ENCODE data around the gene SLCO3A1. TPM values are rescaled to one million over a fixed set of nuclear protein-coding genes. Genes with fewer than 3 reads are reported as not detected.
A peak's percentile ranks its signal among the peaks of the same experiment; 100 is the strongest.

SLCO3A1 gene
- total RNA-seq, 2 experiments from 2014 or later: 4.2 to 4.8 TPM

DNA sequence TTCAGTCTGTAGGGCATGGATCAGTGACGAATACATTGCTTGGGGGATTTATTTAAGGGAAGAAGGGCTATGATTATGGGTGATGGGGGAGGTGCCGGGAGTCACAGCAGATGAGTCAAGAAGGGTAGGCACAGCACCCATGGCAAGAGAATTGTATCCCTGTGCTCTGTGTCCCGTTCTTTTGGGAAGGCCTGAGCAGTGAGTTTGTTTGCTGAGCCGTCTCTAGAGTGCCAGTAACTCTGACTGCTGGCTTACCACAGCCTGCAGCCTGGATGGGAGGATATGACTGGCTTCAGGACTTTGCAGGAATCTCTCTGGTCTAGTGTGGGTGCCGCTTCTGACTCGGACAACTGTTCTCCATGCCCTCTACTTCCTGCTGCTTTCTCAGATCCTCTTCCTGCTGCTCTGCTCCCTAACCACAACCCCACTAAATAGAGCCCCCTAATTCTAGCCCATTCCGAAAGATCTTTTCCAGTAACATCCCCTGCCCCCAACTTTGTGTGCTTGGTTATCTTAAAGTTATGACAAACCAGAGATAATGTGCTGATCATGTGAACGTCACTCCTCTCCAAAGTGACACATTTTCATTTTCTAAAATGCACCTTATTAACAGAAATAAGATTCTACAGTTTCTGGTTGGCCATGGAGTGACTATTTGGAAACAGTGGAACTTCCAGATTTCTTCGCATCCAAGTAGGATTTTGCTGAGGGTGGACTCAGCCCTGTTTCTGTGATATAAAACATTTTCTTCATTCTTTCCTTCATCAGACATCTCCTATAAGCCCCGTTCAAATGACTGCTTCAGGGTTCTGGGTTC is 239.0 kb downstream of the SLCO3A1 start:
- ChIA-PET POLR2A (no interaction called here), CTCF (interaction anchor here (1.1 to 4.2 kb wide), 2 partner anchors 10 to 14 kb away, joined by 6 to 19 read pairs; no protein-coding TSS in a partner anchor)
- Mint-ChIP-seq H3K4me1 (ENCODE audit: low read depth) (peaks cover 22% of the 10 kb centered on the region), H3K27me3 (no peaks in the 10 kb centered on the region), H3K9me3 (no peaks in the 10 kb centered on the region), H3K36me3 (ENCODE audit: low read depth) (no peaks in the 10 kb centered on the region), H3K4me3 (no peak overlapping the region), H3K27ac (no peak overlapping the region)
- intact Hi-C loops (cut with micrococcal nuclease): loop anchor here (10.0 kb wide), 2 partner anchors 62 to 622 kb away; no protein-coding TSS in a partner anchor
- TF ChIP-seq, protein P1, sequence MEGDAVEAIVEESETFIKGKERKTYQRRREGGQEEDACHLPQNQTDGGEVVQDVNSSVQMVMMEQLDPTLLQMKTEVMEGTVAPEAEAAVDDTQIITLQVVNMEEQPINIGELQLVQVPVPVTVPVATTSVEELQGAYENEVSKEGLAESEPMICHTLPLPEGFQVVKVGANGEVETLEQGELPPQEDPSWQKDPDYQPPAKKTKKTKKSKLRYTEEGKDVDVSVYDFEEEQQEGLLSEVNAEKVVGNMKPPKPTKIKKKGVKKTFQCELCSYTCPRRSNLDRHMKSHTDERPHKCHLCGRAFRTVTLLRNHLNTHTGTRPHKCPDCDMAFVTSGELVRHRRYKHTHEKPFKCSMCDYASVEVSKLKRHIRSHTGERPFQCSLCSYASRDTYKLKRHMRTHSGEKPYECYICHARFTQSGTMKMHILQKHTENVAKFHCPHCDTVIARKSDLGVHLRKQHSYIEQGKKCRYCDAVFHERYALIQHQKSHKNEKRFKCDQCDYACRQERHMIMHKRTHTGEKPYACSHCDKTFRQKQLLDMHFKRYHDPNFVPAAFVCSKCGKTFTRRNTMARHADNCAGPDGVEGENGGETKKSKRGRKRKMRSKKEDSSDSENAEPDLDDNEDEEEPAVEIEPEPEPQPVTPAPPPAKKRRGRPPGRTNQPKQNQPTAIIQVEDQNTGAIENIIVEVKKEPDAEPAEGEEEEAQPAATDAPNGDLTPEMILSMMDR (IDR thresholded peaks at IDR 0.05): no peak
- DNase-seq: no peak
- ATAC-seq: no peak

DNA sequence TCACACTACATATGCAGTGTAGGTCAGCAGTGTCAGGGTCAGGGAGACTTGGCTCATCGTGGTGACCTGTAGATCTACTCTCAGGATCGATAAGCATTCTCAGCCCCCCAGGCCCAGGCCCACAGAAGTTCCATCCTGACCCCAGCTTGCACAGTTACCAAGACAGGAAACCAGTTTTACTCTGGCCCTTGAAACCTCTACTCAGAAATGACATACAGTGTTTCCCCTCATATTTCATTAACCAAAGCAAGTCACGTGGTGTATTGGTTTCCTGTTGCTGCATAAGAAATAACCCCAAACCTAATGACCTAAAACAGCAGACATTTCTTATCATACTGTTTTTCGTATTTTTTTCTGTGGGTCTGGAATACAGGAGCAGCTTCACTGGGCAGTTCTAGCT is 242.2 kb downstream of the SLCO3A1 start:
- ChIA-PET CTCF (interaction anchor here (0.7 to 2.2 kb wide), 2 partner anchors 11 to 528 kb away, joined by 3 to 8 read pairs; no protein-coding TSS in a partner anchor), POLR2A (no interaction called here)
- Mint-ChIP-seq H3K4me1 (ENCODE audit: low read depth) (peaks cover 27% of the 10 kb centered on the region), H3K4me3 (no peak overlapping the region), H3K27ac (peak overlapping the region; percentile 59), H3K27me3 (no peaks in the 10 kb centered on the region), H3K9me3 (no peaks in the 10 kb centered on the region), H3K36me3 (ENCODE audit: low read depth) (no peaks in the 10 kb centered on the region)
- intact Hi-C loops (cut with micrococcal nuclease): loop anchor here (5.0 to 10.0 kb wide), 4 partner anchors 59 to 619 kb away; no protein-coding TSS in a partner anchor
- DNase-seq (peak; percentile 29), ATAC-seq (peak; percentile 70)
- TF ChIP-seq, protein P1 (IDR thresholded peaks at IDR 0.05): no peak

DNA sequence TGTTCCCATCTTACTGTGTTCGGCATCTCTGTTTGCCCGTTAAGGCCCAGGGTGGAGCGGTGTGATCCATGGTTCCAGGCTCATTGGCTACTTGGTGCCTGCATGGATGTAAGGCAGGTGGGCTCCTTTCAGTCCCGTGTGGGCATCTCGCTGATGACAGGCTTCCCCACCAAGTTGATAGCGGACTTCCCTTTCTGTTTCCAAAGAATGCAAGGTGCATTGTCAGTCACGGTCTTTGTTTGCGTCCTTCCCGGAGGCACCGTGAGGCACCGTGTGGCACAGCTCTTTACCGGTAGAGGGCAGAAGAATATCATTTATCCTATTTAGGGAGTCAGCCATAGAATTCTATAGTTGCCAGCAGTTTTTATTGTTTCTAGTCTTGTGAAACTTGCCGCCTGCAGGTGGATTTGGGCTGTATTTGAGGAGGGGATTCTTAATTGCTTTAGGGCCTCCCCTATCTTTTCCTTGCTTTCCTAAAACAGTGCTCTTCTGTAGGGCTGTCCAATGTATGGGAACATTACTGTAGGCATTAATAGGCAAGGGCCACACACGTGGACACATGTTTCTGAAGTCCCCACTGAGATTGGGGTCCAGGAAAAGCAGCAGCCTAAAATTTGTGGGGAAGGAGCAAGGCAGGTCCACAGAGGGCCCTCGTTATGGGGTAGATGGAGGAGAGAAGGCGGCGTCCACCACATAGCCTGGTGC is 244.1 kb downstream of the SLCO3A1 start:
- ChIA-PET POLR2A (interaction anchor here (0.7 kb wide), 1 partner anchor 10 kb away, joined by 3 read pairs; no protein-coding TSS in a partner anchor), CTCF (interaction anchor here (0.7 to 2.2 kb wide), 14 partner anchors 8 to 617 kb away, joined by 3 to 10 read pairs (median 4); no protein-coding TSS in a partner anchor)
- DNase-seq: peak; percentile 71
- intact Hi-C loops (cut with micrococcal nuclease): loop anchor here (5.0 to 10.0 kb wide), 4 partner anchors 57 to 617 kb away; no protein-coding TSS in a partner anchor
- no peak overlapping the region for H3K4me3 Mint-ChIP-seq
- no peaks in the 10 kb centered on the region for H3K9me3 Mint-ChIP-seq
- TF ChIP-seq, protein P1 (IDR thresholded peaks at IDR 0.05): peak; percentile 83
- H3K27me3 Mint-ChIP-seq: no peaks in the 10 kb centered on the region
- H3K4me1 Mint-ChIP-seq (ENCODE audit: low read depth): peaks cover 36% of the 10 kb centered on the region
- ATAC-seq: peak; percentile 84
- no peak overlapping the region for H3K27ac Mint-ChIP-seq
- no peaks in the 10 kb centered on the region for H3K36me3 Mint-ChIP-seq (ENCODE audit: low read depth)

DNA sequence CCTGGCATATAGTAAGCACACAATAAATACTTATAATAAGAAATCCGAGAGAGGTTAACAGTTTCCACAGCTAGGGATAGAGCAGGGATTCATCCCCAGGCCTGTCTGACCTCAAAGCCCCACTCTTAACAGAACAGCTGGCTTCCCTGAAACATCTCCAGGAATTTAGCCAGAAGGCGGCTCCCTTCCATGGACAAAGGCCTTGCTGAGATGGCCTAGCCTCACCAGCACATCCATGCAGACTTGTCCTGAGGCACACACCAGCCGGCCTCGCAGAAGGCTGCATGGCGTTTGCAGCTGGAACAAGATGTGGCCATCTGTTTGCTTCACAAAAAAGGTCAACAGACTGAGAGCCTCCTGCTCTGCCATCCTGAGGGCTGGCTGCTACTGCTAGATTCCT is 245.4 kb downstream of the SLCO3A1 start:
- H3K4me3 Mint-ChIP-seq: no peak overlapping the region
- intact Hi-C loops (cut with micrococcal nuclease): loop anchor here (5.0 to 10.0 kb wide), 4 partner anchors 56 to 616 kb away; no protein-coding TSS in a partner anchor
- no peak overlapping the region for H3K27ac Mint-ChIP-seq
- CTCF ChIA-PET: interaction anchor here (0.9 to 2.2 kb wide), 3 partner anchors 17 to 616 kb away, joined by 3 to 7 read pairs (median 6); no protein-coding TSS in a partner anchor
- H3K27me3 Mint-ChIP-seq: no peaks in the 10 kb centered on the region
- DNase-seq (no peak), ATAC-seq (no peak)
- H3K9me3 Mint-ChIP-seq: no peaks in the 10 kb centered on the region
- peaks cover 35% of the 10 kb centered on the region for H3K4me1 Mint-ChIP-seq (ENCODE audit: low read depth)
- no peaks in the 10 kb centered on the region for H3K36me3 Mint-ChIP-seq (ENCODE audit: low read depth)
- POLR2A ChIA-PET: no interaction called here
- TF ChIP-seq, protein P1 (IDR thresholded peaks at IDR 0.05): no peak

Data from activated CD8-positive, alpha-beta T cell treated with anti-CD3 and anti-CD28 coated beads for 36 hours (primary cell).